ENCODE data around the gene SRSF8.

Gene SRSF8

DNA sequence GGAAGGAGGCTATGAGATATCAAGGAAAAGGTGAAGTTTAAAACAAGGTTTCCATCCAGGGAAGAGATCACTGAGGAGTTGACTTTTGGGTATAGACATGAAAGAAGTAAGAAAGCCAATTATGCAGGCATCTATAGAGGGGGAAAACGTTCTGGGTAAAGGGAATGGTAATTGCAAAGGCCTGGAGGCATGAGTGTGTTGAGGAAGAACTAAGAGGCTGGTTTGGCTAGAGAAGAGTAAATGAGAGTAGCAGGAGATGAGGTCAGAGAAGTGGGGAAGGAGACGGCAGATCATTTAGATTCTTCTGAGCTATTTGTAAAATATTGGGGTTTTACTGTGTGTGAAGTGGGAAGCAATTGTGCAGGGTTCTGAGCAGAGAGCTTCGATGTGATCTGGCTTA is 30.5 kb downstream of the SRSF8 start:
- no peak overlapping the region for H3K27ac ChIP-seq
- TF ChIP-seq, protein P1, sequence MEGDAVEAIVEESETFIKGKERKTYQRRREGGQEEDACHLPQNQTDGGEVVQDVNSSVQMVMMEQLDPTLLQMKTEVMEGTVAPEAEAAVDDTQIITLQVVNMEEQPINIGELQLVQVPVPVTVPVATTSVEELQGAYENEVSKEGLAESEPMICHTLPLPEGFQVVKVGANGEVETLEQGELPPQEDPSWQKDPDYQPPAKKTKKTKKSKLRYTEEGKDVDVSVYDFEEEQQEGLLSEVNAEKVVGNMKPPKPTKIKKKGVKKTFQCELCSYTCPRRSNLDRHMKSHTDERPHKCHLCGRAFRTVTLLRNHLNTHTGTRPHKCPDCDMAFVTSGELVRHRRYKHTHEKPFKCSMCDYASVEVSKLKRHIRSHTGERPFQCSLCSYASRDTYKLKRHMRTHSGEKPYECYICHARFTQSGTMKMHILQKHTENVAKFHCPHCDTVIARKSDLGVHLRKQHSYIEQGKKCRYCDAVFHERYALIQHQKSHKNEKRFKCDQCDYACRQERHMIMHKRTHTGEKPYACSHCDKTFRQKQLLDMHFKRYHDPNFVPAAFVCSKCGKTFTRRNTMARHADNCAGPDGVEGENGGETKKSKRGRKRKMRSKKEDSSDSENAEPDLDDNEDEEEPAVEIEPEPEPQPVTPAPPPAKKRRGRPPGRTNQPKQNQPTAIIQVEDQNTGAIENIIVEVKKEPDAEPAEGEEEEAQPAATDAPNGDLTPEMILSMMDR (IDR thresholded peaks at IDR 0.05): no peak
- no peak for TF ChIP-seq ZFX (IDR thresholded peaks at IDR 0.05; ENCODE audit: borderline replicate concordance)

DNA sequence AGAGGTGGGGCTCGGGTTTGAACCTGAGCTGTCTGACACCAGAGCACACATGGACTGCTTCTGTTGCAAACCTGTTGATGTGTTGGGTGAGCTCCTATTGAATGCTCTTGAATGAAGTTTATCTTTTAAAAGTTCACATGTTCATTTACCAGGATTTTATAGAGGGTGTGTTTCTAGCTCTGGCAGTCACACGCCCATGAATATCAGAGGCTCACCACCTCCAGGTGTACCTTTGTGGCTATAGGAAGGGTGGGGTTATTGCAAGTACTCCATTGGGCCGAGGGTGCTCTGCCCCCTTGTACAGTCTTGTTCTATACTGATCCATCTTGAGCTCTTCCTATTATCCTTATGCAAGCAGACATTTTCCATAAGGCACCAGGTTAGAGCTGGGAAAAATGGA is 32.1 kb downstream of the SRSF8 start:
- no peak for TF ChIP-seq ZFX (IDR thresholded peaks at IDR 0.05; ENCODE audit: borderline replicate concordance)
- TF ChIP-seq, protein P1 (IDR thresholded peaks at IDR 0.05): no peak
- no peak overlapping the region for H3K27ac ChIP-seq

DNA sequence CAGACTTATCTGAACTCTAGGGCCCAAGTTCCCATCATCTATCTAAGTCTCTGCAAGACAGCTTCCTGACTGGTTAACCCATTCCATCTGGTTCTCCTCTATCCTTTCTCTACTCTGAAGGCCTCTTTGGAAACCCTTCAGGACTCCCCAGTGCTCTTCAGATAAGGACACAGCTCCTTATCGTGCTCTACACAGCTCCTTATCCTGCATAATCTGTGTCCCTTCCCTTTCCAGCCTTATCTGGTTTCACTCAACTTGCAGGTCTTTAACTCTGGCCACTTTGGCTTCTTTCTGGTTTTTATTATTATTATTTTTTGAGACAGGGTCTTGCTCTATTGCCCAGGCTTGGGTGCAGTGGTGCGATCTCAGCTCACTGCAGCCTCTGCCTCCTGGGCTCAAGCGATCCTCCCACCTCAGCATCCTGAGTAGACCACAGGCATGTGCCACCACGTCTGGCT is 33.5 kb downstream of the SRSF8 start:
- TF ChIP-seq, protein P1 (IDR thresholded peaks at IDR 0.05): no peak
- TF ChIP-seq ZFX (IDR thresholded peaks at IDR 0.05; ENCODE audit: borderline replicate concordance): no peak
- no peak overlapping the region for H3K27ac ChIP-seq

DNA sequence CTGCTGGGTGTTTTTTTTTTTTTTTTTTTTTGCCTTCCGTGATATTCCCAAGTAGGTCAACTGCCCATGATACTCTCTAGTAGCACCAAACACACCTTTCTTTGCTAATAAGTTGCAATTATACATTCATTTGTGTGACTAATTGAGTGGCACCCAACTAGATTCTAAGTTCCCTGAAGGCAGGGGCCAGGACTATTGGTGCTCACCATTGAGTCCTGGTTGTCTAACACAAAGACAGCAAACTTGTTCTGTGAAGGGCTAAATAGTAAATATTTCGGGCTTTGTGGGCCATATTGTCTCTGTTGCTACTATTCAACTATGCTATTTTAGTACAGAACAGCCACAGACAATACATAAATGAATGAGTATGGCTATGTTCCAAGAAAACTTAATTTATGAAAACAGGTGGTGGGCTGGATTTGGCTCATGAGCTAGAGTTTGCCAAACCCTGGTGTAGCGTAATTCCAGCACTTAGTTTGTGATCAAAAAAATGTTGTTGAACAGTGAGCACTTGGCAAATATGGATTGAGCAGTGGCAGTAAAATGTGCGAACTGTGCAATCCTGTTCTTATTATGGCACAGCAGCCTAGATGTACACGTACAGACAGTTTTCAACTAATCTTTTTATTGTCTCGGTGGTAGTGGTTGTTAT is 34.3 kb downstream of the SRSF8 start:
- TF ChIP-seq ZFX (IDR thresholded peaks at IDR 0.05; ENCODE audit: borderline replicate concordance): no peak
- TF ChIP-seq, protein P1 (IDR thresholded peaks at IDR 0.05): no peak
- H3K27ac ChIP-seq: no peak overlapping the region

DNA sequence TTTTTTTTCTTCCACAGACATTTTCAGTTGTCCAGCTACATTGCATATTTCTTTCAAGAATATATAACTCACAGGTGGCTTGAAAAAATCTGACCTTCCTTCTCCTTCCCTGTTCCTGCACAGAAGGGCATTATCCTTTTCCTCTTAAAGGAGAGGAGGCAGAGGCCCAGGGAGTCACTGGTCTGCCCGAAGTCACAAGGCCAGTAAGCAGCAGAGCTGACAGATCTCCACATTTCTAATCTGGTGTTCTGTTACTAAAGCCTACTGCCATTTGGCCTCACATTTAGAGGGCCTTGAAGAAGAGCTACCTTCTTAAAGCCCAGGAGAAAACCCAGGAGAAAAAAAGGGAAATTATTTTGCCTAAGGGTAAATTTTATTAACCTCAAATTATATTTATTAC is 35.2 kb downstream of the SRSF8 start:
- TF ChIP-seq ZFX (IDR thresholded peaks at IDR 0.05; ENCODE audit: borderline replicate concordance): no peak
- TF ChIP-seq, protein P1 (IDR thresholded peaks at IDR 0.05): no peak

DNA sequence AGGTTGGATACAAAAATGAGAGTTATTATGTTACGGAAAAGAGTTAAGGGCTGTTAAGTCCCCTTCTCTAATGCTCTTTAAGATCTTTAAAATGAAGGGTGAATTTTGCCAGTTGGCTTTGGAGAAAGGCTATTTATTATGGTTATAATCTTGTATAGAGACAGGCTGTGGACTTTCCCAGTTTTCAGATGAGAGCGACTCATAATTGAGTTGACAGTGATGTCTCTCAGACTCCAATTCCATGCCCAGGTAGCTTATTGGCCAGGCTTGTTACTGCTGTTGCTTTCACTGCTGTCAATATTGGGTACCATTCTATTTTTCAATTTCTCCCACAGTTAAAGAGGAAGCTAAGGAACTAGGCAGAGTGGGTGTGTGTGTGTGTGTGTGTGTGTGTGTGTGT is 36.0 kb downstream of the SRSF8 start:
- TF ChIP-seq ZFX (IDR thresholded peaks at IDR 0.05; ENCODE audit: borderline replicate concordance): no peak
- TF ChIP-seq, protein P1 (IDR thresholded peaks at IDR 0.05): no peak

More for the DNA sequence above, 35.2 kb downstream of the SRSF8 start:
- H3K27ac ChIP-seq: no peak overlapping the region

GRCh38 chr11:95103701-95104100 is 37.0 kb downstream of the SRSF8 start:
- no peak for TF ChIP-seq ZFX (IDR thresholded peaks at IDR 0.05; ENCODE audit: borderline replicate concordance)
- TF ChIP-seq, protein P1 (IDR thresholded peaks at IDR 0.05): no peak
- no peak overlapping the region for H3K27ac ChIP-seq

More for the DNA sequence above, 36.0 kb downstream of the SRSF8 start:
- H3K27ac ChIP-seq: no peak overlapping the region
